HUES48 (cell line): ENCODE measurements around the gene NMRAL1.

ENCODE experiments used
- H3K27ac ChIP-seq: one replicate; pipeline ENCODE4 v1.7.0; 2013; ENCODE audit warnings: low read depth, low read length, inconsistent platforms
- H3K27me3 ChIP-seq: 2 replicates; pipeline ENCODE4 v1.6.1; 2013; ENCODE audit warnings: mild to moderate bottlenecking, low read length; ENCODE audit not compliant: control insufficient read depth, insufficient read depth
- H3K36me3 ChIP-seq: 2 replicates; pipeline ENCODE4 v1.6.1; 2013; ENCODE audit warnings: low read length; ENCODE audit not compliant: control insufficient read depth, insufficient read depth
- H3K4me1 ChIP-seq: 2 replicates; pipeline ENCODE4 v1.6.1; 2013; ENCODE audit warnings: mild to moderate bottlenecking, low read length; ENCODE audit not compliant: control insufficient read depth, insufficient read depth
- H3K4me3 ChIP-seq: 2 replicates; pipeline ENCODE4 v1.5.1; 2013; ENCODE audit warnings: mild to moderate bottlenecking, low read depth, low read length
- H3K9ac ChIP-seq: 2 replicates; pipeline ENCODE4 v1.6.1; 2013; ENCODE audit warnings: mild to moderate bottlenecking, low read depth, low read length, moderate library complexity
- H3K9me3 ChIP-seq: 2 replicates; pipeline ENCODE4 v1.6.1; 2013; ENCODE audit warnings: low read length; ENCODE audit not compliant: control insufficient read depth, insufficient read depth

The NMRAL1 gene

DNA sequence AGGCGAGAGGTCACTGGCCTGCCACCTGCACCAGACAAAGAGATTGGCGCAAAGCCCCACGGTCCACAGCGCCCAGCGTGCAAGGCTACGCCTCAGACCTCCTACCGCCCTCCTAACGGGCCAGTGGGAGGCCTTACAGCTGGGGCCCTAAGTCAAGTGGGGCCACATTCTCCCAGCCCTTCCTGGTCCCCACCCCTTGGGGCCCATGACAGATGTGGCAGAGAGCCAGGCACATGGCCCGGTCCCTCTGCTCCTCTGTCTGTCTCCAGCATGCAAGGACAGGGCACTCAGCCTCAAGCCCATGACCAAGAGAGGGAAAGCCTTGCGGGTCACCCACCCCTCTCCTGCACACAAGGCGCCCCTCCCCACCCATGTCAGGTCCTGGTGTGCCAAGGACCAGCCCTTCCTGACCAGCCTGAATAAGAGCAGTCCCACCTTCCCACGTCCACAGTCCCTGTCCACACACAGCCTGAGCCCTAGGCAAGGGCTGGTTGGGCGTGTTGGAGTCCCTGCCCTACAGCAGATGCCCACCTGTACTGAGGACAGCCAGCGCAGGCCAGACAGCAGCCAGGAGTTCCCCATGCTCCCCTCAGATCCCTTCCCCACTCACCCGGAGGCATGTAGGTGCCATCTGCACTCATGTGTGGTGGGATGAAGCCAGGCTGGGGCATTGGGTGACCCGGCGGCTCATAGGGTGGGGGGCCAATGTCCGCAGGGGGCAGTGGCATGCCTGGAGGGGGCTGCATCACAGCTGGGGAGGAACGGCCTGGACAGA is 38.8 kb upstream of the NMRAL1 start:
- Histone ChIP-seq H3K27ac (no peak overlapping the region), H3K9ac (no peak overlapping the region), H3K4me3 (no peak overlapping the region), H3K4me1 (peaks cover 5% of the 10 kb centered on the region; the same call in 1 of the 2 replicates), H3K9me3 (no peaks in the 10 kb centered on the region), H3K36me3 (peaks cover 55% of the 10 kb centered on the region), H3K27me3 (no peaks in the 10 kb centered on the region)

DNA sequence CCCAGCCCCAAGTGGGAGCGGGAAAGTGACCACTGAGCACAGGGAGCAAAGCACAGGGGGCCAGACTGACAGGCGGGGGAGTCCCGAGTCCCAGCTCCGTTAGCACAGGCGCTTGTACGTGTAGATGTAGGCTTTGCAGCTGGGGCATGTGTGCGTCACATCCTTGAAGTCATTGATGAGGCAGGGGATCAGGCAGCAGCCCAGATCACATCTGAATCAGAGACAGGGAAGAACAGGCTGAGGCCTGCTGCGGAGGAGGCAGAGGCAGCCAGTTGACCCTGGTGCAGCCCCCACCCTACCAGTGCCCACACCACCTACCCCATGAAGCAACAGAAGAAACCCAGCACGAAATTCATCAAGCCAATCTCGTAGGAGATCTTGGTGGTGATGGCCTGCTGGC is 38.0 kb upstream of the NMRAL1 start:
- Histone ChIP-seq H3K9ac (no peak overlapping the region), H3K4me1 (peaks cover 5% of the 10 kb centered on the region; the same call in 1 of the 2 replicates), H3K27ac (no peak overlapping the region), H3K27me3 (no peaks in the 10 kb centered on the region), H3K9me3 (no peaks in the 10 kb centered on the region), H3K36me3 (peaks cover 63% of the 10 kb centered on the region), H3K4me3 (no peak overlapping the region)

DNA sequence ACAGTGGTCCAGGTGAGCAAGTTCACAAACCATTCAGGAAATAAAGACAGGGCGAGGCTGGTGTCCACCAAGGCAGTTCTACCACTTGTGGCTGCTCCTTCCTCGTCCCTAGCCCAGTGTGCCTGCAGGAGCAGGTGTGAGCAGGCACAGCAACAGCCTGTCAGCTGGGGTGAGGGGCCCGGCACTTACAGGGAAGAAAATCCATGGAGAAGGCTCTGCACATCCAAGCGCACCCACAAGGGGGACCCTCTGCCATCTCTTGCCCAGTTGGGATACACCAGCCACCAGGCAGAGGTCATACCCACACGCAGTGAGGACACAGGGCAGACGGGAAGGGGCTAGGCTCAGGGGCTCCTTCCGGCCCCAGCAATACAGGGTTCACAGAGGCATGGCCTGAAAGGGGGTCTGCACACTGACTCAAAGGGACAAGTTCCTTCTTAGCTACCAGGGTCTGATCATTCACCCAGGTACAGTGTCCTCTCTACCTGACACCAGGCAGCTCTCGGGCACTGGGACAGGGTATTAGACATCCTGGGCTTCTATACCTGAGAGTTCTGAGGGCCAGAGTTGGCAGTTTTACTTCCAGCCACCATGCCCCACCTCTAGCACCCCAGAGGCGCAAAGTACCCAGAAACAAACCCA is 37.1 kb upstream of the NMRAL1 start:
- Histone ChIP-seq H3K4me3 (no peak overlapping the region), H3K4me1 (peaks cover 5% of the 10 kb centered on the region; the same call in 1 of the 2 replicates), H3K9me3 (no peaks in the 10 kb centered on the region), H3K27me3 (no peaks in the 10 kb centered on the region), H3K36me3 (peaks cover 66% of the 10 kb centered on the region), H3K9ac (no peak overlapping the region), H3K27ac (no peak overlapping the region)

DNA sequence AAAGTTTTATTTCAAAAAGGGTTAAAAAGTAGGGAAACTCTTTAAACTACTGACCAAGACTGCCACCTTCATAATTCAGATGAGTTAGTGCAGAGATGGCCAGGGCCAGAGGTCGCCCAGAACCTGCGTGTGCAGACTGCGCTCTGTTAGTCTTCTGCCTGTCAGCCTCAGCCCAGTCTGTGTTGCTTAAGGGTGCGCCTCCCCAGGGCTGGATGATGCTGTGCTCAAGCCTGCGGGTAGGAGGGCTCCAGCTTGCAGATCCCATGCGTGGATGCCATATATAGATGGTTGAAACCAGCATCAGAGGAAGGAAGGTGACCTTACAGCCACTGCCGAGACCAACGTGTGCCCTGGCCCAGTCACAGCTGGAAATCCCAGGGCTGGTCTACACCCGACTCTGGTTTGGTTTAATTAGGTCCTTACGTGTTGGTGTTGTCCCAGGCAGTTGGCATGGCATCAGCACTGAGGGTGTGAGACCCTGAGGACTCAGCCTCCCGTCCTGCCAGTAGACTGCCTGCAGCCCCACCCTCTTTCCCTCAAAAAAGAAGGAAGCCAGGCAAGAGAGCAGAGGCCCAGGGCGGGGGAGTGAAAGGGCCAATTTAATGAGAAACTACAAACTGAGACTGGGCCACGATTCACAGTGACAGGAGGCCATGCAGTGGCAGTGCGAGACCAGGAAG is 36.5 kb upstream of the NMRAL1 start:
- Histone ChIP-seq H3K4me1 (peaks cover 5% of the 10 kb centered on the region; the same call in 1 of the 2 replicates), H3K9me3 (no peaks in the 10 kb centered on the region), H3K27me3 (no peaks in the 10 kb centered on the region), H3K36me3 (peaks cover 66% of the 10 kb centered on the region), H3K4me3 (no peak overlapping the region), H3K27ac (no peak overlapping the region), H3K9ac (no peak overlapping the region)

DNA sequence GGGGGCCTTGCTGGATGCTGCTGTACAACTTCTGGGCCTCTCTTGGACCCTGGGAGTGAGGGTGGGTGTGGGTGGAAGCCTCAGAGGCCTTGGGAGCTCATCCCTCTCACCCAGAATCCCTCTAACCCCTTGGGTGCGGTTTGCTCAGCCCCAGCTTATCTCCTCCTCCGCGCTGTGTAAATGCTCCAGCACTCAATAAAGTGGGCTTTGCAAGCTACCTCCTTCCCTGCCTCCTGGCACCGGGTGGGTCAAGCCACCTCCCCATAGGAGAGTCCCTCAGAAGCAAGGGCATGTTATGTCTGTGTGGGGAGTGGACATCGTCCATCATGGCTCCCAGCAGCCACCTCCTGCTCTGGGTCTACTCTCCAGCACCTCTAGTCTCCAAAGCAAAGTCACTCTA is 35.7 kb upstream of the NMRAL1 start:
- H3K27me3 ChIP-seq, result no peaks in the 10 kb centered on the region
- H3K9me3 ChIP-seq, result no peaks in the 10 kb centered on the region
- H3K27ac ChIP-seq, result no peak overlapping the region
- peaks cover 5% of the 10 kb centered on the region; the same call in 1 of the 2 replicates for H3K4me1 ChIP-seq
- peaks cover 66% of the 10 kb centered on the region for H3K36me3 ChIP-seq
- H3K9ac ChIP-seq, result no peak overlapping the region
- no peak overlapping the region for H3K4me3 ChIP-seq

DNA sequence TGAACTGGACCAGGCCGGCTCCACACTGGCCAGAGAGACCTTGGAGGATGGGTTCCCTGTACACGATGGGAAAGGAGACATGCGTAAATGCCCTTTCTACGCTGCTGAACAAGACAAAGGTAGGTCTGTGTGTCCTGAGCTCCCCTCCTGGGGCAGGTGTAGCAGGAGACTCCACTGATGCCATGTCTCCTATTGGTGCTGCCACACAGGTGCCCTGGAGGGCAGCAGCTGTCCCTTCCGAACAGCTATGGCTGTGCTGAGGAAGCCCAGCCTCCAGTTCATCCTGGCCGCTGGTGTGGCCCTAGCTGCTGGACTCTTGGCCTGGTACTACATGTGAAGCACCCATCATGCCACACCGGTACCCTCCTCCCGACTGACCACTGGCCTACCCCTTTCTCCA is 35.0 kb upstream of the NMRAL1 start:
- H3K27ac ChIP-seq, result no peak overlapping the region
- no peak overlapping the region for H3K9ac ChIP-seq
- no peak overlapping the region for H3K4me3 ChIP-seq
- H3K36me3 ChIP-seq, result peaks cover 66% of the 10 kb centered on the region
- H3K27me3 ChIP-seq, result no peaks in the 10 kb centered on the region
- H3K4me1 ChIP-seq, result no peaks in the 10 kb centered on the region
- no peaks in the 10 kb centered on the region for H3K9me3 ChIP-seq

DNA sequence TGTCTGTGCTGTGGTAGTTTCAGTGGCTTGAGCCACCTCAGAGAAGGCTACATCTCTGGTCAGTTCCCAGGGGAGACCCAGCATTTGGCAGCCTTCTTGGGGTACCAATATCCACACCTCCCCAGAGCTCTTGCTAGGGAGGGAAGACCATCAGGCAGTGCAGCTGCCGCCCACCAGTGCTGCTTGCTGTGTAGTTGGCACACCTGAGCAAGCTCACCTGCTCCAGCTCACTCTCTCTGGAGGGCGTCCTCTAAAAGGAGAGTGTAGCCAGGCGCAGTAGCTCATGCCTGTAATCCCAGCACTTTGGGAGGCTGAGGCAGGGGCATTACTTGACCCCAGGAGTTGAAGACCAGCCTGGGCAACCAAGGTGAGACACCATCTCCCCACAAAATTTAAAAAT is 34.4 kb upstream of the NMRAL1 start:
- H3K9ac ChIP-seq, result no peak overlapping the region
- H3K27ac ChIP-seq, result no peak overlapping the region
- H3K9me3 ChIP-seq, result no peaks in the 10 kb centered on the region
- no peaks in the 10 kb centered on the region for H3K4me1 ChIP-seq
- H3K27me3 ChIP-seq, result no peaks in the 10 kb centered on the region
- no peak overlapping the region for H3K4me3 ChIP-seq
- peaks cover 61% of the 10 kb centered on the region for H3K36me3 ChIP-seq

DNA sequence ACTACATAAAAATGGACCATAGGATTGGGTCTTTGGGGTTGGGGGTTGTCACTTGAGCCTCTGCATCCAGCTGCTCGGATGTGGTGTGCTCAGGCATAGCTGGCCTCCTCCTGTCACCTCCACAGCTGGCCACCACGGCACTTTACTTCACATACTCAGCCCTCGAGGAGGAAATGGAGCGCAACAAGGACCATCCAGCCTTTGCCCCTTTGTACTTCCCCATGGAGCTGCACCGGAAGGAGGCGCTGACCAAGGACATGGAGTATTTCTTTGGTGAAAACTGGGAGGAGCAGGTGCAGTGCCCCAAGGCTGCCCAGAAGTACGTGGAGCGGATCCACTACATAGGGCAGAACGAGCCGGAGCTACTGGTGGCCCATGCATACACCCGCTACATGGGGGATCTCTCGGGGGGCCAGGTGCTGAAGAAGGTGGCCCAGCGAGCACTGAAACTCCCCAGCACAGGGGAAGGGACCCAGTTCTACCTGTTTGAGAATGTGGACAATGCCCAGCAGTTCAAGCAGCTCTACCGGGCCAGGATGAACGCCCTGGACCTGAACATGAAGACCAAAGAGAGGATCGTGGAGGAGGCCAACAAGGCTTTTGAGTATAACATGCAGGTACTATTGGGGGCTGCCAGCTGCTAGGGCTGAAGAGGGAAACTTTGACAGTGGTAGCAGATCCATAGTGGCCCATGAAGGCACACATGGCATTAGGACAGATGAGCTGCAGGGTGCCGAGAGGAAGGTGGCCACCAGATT is 33.3 kb upstream of the NMRAL1 start:
- H3K9me3 ChIP-seq, result no peaks in the 10 kb centered on the region
- no peaks in the 10 kb centered on the region for H3K4me1 ChIP-seq
- H3K27ac ChIP-seq, result no peak overlapping the region
- H3K36me3 ChIP-seq, result peaks cover 53% of the 10 kb centered on the region
- no peak overlapping the region for H3K4me3 ChIP-seq
- no peaks in the 10 kb centered on the region for H3K27me3 ChIP-seq
- no peak overlapping the region for H3K9ac ChIP-seq

DNA sequence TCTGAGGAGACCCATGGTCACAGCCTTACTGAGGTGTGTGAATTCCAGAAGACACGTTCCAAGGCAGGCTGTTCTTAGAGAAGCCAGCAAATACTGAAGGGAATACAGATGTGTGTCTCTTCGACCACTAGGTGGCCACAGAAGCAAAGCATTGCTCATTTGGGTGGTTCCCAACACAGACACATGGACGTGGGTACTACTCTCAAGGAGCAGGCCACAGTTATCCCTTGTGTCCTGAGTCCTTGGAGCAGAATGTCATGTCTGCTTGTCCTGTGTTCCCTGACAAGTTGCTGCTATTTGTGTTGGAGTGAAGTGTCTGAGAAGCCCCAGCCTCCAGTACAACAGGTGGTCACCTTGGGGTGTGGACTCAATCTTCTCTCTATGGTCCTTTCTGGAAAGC is 32.0 kb upstream of the NMRAL1 start:
- Histone ChIP-seq H3K4me1 (no peaks in the 10 kb centered on the region), H3K27ac (no peak overlapping the region), H3K36me3 (peaks cover 40% of the 10 kb centered on the region), H3K9me3 (no peaks in the 10 kb centered on the region), H3K27me3 (no peaks in the 10 kb centered on the region), H3K4me3 (no peak overlapping the region), H3K9ac (no peak overlapping the region)

DNA sequence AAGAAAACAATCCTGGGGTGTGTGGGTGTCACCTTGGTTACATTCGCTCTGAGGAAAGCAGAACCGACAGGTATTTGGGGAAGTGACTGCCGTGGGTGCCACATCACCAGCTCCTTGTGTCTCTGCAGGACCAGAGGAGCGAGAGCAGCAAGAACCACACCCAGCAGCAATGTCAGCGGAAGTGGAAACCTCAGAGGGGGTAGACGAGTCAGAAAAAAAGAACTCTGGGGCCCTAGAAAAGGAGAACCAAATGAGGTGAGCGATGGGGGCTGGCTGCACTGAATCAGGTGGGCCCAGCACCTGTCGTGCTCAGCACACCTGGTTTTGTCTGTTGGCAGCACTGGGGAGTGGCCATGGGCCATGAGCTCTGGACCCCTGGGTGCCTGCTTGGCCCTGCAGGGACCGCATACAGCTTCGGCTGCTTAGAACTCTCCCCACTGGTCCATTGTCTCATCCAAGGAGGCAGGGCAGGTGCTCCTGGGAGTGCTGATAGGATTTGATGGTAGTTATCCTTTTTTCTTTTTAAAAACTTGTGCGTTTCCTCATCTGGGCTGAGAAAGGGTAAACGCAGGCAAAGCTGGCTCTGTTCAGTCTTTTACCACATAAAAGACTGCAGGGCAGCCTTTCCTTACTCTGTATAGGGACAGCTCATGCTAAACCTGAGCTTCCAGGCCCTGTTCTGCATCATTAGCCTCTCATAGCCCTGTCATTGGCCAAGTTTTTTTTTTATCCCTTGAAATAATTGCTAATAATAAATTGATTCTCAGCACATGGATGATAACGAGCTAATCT is 31.1 kb upstream of the NMRAL1 start:
- Histone ChIP-seq H3K27ac (no peak overlapping the region), H3K4me1 (peaks cover 3% of the 10 kb centered on the region), H3K9me3 (no peaks in the 10 kb centered on the region), H3K9ac (no peak overlapping the region), H3K27me3 (no peaks in the 10 kb centered on the region), H3K36me3 (peaks cover 33% of the 10 kb centered on the region), H3K4me3 (no peak overlapping the region)
